GM21526 (cell line): ENCODE results near the gene PPA2.
"Not testable (repeated sequence)": the region's sequence is repeated elsewhere in the genome, so short reads cannot be mapped to it uniquely, and the experiment has no call there.

ENCODE experiments used
- ATAC-seq: cut with Tn5 transposase; IDR thresholded peaks from one replicate; pipeline ENCODE4 v1.9.1; 2021; ENCODE audit warnings: moderate library complexity; ENCODE audit not compliant: unreplicated experiment, low FRiP score

PPA2 gene

DNA sequence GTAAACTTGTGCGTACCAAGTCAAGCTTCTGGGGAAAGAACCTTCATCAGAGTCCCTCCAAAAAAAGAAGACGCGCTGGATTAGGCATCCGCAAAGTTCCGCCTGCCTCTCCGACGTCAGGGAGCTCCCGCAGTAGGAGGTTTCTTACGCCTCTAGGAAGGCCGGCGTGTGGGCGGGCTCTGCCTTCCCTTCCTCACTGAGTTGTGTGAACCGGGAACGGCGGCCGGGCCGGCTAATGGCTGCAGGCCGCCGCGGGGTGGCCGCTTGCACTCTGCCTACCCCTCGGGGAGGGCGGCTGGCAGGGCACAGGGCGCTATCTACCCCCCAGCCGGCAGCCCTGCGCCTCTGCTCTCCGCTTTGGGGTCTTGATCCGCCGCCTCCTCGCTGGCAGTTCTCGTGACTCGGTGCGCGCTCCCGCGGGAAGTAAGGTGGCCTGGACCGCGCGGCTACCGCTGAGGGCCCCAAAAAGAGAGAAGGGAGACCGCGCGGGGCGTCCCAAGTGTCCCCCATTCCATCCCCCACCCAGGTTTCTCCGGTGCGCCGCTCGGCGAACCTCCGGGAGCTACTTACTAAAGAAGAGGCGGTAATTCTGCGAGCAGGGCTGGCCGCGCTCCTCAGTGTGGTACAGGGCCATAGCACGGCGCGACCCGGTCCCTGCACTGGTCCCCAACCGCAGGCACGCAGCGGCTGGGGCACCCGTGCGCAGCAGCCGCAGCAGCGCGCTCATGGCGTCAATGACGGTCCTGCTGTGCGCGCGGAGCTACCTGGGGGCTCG, at the start of gene PPA2:
Gene PPA2 (minus strand): TSS at position 739 of the 775 bp plus-strand sequence. CDS start 12 bp downstream, at position 727.
- ATAC-seq = peak; percentile 86

DNA sequence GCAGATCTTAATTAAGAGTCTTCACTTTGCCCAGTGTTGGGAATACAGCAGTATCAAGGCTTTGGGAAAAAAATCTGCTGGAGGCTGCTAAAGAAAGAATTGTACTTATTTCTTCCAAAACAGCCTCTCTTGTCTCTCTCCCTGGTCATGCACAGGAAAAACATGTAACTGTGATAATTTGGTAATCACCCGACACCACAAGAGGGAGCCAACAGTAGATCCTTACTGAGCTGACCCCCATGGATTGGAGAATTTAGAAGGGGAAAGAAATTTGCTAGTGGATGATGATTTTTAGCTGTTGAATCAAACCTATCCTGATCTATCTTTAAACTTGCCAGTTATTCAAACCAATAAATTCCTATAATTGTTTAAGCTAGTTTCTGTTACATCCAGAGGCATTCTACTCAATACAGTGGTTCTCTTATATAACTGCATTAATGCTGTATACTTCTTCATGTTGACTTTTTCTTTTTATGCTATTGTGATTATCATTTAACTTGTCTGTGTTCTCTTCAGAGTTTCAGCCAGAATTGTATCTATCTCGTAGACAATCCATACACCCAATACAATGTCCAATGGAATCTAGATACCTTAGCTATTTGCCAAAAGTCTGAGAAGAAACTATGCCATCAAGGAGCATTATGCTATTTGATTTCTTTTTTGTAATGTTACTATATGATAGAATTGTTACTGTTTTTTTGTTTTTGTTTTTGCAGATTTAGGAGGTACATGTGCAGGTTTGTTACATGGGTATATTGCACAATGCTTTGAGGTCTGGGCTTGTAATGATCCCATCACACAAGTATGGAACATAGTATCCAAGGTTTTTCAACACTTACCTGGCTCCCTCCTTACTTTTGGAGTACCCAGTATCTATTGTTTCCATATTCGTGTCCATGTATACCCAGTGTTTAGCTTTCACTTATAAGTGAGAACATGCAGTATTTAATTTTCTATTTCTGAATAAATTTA, 47.2 kb upstream of the PPA2 start:
- ATAC-seq = peak; percentile 87

DNA sequence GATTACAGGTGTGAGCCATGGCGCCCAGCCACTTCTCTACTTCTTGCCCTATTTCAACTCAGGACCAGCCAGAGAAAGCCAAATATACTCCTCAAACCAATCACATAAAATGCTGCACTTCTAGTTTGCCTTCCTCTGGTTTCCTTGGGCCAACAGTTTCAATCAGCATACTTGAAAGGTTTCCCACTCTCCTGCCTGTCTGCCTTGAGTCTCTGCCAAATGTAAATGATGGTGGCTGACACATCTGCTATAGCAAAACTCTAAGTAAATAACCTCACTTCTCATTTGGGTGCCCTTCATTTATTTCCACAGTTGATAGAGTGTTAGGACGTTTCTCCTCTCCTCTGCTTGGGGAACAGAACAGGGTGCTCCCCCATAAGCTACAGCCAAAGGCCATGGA, 36.4 kb upstream of the PPA2 start:
- no peak for ATAC-seq

DNA sequence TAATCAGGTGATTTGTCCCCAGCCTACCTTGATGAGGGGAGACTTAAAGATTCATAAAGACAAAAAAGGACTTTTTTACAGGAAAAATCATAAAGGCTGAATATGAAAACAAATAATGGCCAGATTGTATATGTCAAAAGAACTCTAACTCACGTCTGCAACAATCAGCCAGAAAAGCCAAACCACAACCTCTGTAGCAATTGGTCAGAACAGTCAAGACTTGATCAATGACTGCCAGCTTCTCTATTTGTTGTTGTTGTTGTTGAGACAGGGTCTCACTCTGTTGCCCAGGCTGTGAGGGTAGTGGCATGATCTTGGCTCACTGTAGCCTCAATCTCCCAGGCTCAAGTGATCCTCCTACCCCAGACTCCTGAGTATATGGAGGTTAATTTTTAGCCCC, 35.9 kb upstream of the PPA2 start:
- ATAC-seq = no peak

DNA sequence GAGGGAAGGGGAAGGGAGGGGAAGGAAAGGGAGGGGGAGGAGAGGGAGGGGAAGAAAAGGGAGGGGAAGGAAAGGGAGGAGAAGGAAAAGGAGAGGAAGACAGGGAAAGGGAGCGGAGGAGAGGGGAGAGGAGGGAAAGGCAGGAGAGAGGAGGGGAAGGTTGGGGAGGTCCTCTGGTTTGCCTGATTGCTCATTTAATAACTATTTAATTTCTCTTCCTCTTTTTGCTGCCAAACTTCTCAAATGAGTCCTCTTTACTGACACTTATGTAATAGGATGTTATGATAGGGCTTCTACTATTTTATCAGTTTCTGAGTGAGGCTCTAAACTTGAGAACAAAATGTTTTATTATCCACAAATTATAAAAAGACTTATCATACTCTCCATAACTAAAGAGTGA, 35.4 kb upstream of the PPA2 start:
- ATAC-seq = peak; percentile 85

DNA sequence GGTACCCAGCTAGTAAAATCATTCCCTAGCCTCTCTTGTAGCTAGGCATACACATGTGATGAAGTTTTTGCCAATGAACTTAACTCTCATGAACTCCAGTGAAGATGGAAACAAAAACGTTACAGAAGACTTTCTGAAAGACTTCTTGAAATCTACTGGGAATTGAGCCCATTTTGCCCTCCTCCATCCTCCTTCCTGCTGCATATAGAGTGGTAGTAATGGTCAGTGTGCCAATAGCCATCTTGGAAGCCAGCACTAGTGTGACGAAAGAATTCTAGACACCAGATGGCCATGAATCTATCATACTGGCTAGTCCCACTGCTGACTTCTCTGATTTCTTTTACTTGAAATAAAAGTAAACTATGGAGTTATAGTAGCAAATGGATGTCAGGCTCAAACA, 30.9 kb upstream of the PPA2 start:
- ATAC-seq = no peak

DNA sequence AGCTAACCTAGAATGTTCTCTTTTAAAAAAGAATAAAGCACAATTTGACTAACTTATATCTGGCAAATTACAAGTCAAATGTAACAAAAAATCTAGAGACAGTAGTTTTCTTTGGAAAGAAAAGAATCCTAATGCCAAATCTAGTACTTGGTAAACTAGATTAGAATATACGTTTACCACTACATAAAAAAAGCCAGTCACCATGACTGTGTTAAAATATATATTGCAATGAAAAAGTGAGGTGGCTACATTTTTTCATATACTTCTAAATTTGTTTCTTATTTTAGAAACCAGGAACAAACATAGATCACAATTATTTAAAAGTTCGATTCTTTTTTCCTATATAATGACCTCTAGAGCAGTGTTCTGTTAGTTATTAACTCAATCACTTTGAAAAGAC, 29.6 kb upstream of the PPA2 start:
- ATAC-seq = no peak

DNA sequence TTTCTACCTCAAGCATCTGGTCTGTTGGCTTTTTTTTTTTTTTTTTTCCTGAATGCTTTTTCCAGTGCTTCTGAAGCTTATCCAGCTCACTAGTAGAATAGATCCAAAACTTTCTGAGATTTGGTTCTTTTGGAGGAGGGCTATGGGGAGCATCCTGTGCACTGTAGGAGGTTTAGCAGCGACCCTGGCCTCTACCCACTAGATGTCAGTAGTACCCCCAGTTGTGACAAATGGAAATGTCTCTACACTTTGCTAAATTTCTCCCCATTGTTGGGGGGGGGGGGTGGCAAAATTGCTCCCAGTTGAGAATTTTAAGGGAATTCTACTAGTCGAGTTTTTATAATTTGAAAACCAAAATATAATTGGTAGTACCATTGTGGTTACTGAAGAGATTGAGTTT, 23.0 kb upstream of the PPA2 start:
- no peak for ATAC-seq

DNA sequence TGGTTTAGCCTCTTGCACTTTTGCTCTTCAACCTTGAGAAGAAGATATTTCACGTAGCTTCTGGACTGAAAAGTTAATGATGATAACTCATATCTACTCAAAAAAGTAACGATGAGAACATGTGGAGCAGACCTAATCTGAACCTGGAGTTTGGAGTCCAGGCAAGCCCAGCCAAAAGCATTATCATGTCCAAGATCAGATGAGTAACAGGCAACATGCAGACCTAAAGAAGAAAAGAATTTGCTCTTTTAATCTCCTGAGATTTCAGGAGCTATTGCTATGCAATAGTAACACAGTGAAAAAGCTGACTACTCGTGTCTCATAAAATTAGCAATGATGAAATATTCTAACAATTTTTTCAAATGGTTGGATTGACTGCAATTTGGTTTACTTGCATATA, 21.8 kb upstream of the PPA2 start:
- no peak for ATAC-seq

DNA sequence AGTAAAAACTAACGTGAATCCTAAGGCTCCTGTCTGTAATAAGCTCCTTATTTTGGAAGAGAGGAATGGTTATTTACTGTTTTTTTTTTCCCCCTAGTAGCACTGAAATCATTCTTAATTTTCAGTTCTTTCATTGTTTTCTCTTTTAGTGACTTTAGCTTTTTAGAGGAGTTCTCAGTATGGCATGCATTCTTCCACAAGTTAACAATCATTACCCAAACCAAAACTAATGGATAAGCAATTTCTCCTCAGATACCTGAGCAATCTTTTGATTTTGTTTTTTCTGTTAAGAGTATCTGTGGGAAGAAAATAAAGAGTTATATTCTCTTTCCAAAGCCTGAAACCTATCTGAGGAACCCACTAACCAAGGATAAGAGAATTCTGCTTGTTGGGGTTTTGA, 16.7 kb upstream of the PPA2 start:
- no peak for ATAC-seq

DNA sequence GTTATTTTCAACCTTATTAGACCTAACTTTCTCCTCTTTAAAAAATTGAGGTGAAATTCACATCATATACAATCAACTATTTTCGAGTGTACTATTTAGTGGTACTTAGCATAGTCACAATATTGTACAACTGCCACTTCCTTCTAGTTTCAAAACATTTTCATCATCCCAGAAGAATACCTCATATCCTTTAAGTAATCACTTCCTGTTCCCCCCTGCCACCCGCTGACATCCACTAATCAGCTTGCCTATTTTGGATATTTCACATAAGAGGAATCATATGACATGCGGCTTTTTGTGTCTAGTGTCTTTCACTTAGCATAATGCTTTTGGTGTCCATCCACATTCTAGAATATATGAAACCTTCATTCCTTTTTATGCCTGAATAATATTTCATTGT, 10.0 kb upstream of the PPA2 start:
- no peak for ATAC-seq

DNA sequence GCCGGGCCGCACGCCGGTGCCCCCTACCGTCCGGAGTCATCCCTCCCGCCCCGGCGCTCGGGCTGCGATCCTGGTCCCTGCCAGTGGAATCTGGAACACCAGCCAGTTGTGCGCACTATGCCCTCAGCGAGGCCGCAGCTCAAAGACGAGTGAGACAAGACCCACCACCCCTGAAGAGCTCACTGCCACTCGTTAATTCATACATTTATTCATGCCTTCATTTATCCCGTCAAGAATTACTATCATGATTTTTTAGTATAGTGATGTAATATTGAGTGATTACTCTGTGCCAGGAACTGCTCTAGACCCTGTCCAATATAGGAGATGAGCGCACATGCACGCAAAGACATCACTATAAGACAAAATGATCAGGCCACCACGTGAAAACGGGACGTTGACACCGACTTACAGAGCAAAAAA, 247 bp upstream of the PPA2 start:
- ATAC-seq = peak; percentile 0

DNA sequence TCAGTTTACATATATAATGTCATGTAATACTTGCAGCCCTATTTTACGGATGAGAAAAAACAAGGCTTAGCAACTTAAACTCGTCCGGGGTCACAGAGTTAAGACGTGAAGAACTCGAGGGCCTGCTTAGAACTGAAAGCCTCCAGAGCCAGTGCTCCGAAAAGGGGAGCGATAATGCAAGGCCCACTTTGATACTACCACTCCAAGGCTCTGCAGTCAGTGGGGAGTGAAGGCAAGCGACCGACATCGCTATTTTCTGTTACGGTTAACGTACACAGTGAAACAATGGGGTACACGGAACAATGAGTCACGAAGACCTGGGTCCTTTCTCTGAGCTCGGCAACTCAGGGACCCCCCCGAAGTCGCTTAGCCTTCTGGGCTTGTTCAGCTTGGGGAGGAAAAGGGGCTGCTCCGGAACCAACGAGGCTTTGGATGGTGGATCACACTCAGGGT, 965 bp downstream of the PPA2 start:
- ATAC-seq = peak; percentile 37

DNA sequence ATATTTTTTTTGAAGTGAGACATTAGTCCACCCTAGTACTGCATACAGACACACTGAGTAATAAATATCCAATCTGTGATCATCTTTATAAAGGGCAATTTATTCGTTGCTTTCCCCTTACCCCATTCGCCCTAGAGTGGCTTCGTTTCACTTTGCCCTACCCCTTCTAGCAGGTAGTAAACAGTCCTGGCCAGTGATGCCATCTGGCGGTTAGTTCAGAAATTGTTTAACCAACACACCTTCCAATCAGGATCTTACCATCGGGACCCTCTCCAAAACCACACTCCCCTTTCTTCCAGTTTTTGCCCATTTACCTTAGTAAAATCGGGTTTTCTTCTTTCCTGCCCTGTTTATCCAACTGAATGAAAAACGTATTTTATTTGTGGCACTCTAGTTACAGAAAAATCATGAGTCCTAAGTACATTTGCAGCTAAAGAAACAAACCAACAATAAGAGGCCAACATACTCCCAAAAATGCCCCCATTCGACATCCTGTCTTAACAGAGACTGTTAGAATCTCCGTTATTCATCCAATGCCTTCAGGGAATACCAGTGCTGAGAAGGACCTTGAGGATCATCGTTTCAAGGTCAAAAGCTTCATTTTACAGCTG, 2.2 kb downstream of the PPA2 start:
- peak; percentile 44 for ATAC-seq

DNA sequence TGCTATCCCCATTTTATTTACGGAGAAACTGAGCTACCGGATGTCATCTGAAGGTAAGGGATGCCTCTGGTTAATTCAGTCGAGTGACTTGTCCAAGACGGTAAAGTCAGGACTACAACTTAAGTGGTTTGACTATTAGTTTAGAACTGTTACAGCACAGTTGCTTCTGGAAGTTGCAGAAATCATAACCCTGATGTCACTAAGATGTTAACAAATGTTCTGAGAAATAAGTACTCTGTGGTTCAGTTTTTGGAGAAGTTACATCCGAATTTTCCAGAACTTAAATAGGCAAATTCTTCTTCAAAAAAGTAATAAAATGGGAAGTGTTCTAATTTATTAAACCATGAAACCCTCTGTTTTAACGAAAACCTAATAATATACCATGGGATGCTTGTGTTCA, 3.1 kb downstream of the PPA2 start:
- no peak for ATAC-seq

DNA sequence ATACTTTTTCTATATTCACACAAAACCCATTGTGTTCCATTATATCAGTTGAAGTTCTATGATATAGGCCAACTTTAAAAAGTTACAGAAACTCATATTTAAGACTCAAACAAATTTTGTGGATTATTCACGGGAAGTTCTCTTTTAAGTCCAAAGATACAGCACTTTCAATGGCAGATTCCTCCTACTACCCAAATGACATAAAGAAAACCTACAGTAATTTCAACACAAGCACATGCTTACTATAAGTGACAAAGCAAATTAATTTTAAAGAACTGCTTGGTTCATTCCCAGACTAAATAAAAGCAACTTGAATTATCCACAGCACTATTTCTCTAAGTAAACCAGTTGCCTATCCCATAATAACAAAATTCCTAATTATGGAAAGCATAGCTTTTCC, 4.1 kb downstream of the PPA2 start:
- ATAC-seq = no peak

DNA sequence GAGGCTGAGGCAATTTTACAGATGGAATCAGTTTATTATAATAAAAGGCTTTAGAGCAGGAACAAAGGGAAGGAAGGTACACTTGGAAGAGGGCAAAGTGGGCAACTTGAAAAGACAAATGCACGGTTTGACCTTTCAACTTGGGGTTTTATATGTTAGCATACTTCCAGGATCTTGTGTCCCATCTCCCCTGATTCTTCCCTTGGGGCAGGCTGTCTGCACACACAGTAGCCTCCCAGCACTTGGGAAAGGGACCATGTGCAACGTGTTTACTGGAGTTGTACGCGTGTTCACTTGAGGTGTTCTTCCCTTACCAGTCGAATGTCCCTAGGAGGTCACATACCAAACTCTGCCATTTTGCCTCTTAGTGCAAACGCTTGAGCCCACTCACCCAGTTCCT, 7.3 kb downstream of the PPA2 start:
- no peak for ATAC-seq

DNA sequence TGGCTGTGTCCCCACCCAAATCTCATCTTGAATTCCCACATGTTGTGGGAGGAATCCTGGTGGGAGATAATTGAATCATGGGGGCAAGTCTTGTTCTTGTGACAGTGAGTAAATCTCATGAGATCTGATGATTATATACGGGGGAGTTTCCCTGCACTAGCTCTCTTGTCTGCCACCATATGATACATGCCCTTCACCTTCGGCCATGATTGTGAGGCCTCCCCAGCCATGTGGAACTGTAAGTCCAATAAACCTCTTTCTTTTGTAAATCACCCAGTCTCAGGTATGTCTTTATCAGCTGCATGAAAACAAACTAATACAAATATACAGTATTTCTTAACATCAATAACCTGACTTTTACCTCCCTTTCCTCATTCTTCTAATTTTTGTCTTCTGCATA, 9.3 kb downstream of the PPA2 start:
- ATAC-seq = not testable (repeated sequence)

DNA sequence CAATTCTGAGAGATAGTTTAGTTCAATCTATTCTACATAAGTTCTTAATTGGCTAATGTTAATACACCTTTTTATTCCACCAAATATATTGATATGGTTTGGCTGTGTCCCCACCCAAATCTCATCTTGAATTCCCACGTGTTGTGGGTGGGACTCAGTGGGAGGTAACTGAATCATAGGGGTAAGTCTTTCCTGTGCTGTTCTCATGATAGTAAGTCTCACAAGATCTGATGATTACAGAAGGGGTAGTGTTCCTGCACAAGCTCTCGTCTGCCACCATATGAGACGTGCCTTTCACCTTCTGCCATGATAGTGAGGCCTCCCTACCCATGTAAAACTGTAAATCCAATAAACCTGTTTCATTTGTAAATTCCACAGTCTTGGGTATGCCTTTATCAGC, 11.3 kb downstream of the PPA2 start:
- ATAC-seq = no peak

DNA sequence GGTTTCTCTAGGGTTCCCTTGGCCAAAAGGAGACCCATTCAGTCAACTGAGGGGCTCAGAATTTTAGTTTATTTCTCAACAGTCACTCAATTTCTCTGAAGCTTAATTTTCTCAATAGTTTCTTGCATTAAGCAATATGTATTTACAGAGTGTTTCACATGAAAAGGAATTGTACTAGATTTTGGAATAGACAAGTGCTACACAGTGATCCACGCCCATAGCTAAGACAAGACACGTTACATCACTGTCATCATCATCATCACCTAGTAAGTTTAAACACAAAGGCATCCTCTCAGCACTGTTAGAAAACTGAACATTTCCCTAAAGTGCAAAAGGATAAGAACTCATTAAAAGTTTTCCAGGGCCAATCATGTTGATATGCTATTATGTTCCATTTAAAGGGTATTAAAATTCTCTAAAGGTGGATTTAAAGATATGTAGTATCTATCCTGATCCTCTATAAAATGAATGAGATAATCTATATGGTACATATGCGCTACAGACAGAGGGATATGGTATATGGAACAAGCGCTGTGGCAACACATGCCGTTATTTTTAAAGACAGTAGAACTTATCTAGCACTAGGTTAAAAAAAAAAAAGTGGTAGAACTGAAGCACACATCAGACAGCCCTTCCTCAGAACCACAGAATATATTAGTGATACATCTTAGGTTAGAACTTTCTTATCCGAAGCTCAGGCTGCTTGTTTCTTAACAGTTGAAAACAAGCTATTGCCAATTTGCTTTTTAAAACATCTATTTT, 12.1 kb downstream of the PPA2 start:
- ATAC-seq = no peak
